HG02943 (cell line): Measurements from ENCODE around the gene ZNF337.
"Not testable (repeated sequence)": the region's sequence is repeated elsewhere in the genome, so short reads cannot be mapped to it uniquely, and the experiment has no call there.

Source experiments
- ATAC-seq: cut with Tn5 transposase; IDR thresholded peaks from one replicate; pipeline ENCODE4 v1.9.1; 2021; ENCODE audit warnings: mild to moderate bottlenecking, low read depth, moderate library complexity; ENCODE audit not compliant: unreplicated experiment

ZNF337 gene

DNA sequence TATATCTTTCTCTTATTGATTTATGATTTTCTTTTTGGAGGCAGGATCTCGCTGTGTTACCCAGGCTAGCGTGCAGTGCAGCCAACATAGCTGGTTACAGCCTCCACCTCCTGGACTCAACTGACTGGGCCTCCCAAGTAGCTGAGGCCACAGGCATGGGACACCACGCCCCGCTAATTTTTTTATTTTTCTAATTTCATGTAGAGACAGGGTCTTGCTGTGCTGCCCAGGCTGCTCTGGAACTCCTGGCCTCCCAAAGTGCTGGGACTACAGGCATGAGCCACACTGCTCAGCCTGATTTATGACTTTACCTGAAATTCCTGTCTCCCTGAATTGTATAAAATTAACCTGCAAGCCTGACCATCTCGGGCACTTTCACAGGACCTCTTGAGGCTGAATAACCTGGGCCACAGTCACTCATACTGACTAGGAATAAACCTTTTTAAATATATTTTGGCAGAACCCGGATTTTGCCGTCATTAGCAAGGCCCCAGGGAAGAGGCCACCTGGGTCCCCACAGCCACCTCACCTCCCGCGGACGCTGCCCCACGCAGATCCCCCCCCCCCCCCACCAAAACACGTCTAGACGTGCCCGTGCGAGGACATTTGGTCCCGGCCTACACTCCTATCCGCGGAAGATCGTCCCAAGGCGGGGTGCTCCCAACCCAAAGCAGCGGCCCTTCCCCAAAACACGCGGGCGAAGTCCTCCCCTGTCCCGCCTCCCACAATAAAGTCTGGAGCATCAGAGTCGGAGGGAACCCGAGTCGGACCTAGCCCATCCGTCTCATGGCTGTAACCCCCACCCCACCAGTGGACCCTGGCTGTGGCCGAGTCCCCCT lies 902 bp downstream of the ZNF337 start:
- peak; percentile 5 for ATAC-seq

DNA sequence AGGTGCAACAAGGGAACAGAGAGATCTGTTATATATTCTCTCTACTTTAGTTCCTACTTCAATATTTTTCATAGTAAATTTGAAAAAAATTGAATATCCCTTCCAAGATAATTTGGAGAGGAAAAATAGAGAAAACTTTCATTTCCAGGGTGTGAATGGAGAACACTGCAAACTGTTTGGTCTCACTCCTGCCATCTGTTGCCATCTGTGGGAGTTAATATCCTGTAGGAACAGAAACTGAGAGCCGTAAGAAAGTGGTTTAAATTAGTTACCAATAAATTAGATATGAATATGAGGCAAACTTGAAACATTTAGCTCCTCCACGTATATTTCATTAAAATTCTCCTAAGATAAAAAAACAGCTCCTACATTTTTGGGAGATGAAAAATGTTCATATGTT lies 4.2 kb downstream of the ZNF337 start:
- no peak for ATAC-seq

DNA sequence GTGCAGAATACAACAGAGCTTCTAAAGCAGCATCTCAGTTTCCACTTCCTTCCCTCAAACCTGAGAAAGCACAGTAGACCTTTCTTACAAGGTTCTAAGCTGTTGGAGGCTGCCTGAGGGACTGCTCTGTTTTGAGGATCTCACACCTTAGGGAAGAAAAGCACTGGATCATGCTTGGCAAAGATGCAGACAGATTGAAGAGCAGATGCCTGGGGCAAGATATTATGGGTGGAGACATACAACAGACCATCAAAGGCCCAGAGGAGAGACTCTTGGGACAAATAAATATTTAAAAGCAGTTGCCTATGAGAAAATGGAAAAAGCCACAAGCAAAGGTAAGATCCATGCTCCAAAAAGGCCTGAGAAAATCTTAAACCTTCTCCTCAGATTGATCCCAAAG lies 6.2 kb downstream of the ZNF337 start:
- ATAC-seq: no peak

GRCh38 chr20:25686081-25687067 lies 10.3 kb downstream of the ZNF337 start:
- peak; percentile 36 for ATAC-seq

DNA sequence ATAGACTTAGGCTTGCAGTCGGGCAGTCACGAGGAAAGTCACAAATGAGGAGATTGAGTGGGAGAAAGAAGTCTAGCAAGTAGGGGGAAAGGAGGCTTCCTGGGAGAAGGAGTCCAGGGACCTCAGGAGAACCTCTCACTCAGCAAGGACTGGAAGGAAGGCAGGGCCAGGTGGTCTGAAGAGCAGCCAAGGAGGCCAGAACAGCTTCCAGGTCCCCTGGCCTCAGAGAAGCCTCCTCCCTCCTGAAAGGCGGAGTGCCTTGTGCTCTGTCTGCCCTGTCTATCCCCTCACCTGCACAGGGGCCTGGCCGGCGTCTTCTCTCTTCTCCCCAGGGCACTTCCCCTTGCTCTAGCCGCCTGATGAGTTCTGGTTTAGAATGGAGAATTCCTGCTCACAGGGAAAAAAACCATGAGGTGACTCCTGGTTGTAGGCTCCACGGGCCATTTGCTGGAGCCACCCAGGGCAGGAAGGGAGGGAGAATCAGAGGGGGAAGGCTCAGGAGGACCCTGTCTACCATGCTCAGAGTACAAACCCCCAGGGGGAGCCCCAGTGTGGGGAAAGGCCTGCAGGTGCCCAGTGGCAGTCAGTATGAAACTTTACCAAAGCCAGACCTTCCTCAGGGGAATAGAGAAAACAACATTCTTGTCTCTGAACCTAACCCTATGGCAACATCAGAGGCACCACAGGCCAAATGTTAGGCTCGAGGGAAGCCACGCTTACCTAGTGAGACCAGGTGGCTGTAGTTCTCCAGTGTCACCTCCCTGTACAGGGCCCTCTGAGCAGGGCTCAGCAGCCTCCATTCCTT lies 11.2 kb downstream of the ZNF337 start:
- peak; percentile 84 for ATAC-seq

GRCh38 chr20:25683826-25684225 lies 12.8 kb downstream of the ZNF337 start:
- not testable (repeated sequence) for ATAC-seq

- no peak for ATAC-seq
Observed at GRCh38 chr20:25683050-25683449, 13.6 kb downstream of the ZNF337 start.

DNA sequence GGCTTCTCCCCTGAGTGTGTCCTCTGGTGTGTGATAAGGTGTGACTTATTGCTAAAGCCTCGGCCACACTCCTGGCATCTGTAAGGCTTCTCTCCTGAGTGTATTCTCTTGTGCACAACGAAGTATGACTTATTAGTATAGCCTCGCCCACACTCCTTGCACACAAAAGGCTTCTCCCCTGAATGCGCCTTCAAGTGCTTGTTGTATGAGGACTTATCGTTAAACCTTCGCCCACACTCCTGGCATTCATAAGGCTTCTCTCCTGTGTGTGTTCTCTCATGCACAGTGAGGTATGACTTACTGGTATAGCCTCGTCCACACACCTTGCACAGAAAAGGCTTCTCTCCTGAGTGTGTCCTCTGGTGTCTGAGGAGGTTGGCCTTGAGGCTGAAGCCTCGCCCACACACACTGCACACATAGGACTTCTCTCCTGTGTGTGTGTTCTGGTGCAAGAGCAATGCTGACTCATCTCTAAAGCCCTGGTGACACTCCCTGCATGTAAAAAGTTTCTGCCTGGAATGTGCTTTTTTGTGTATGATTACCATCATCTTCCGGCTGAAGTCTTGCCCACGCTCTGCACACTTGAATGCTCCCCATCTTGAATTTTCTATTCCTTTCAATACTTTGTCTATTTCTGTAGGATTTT lies 20.4 kb downstream of the ZNF337 start:
- ATAC-seq: no peak

GRCh38 chr20:25675161-25675560 lies 21.5 kb downstream of the ZNF337 start:
- ATAC-seq: no peak

GRCh38 chr20:25672659-25673235 lies 23.9 kb downstream of the ZNF337 start:
- ATAC-seq: no peak

DNA sequence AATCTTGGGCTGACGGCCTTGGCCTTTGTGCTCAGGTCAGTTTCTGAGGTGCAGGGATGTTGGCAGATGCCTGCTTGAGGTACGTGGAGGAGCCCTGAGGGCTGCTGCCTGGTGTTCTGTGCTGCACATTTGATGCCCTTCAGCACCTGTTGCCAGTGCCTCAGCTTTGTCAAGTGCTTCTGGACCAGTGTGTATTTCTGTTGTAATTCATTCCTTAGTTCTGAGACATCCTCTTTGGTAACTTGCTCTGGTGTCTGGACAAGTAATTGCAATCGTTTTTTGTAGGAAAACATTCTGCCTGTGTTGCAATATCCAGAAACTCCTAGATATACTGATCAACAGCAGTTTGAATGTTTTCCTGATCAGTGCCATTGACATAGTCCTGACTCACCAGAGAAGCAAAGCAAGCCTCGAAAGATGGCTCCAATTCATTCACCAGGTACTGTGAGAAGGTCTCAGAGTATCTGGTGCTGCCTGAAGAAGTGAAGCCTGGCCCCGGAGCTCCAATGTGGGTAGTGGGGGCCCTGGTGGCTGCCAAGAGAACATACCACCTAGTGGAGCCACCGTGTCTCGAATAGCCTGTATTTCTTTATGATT lies 26.7 kb downstream of the ZNF337 start:
- ATAC-seq: no peak

- ATAC-seq: no peak
Observed at GRCh38 chr20:25668446-25668845, 28.2 kb downstream of the ZNF337 start.

- ATAC-seq: no peak
Observed at GRCh38 chr20:25659999-25660398, 36.7 kb downstream of the ZNF337 start.

DNA sequence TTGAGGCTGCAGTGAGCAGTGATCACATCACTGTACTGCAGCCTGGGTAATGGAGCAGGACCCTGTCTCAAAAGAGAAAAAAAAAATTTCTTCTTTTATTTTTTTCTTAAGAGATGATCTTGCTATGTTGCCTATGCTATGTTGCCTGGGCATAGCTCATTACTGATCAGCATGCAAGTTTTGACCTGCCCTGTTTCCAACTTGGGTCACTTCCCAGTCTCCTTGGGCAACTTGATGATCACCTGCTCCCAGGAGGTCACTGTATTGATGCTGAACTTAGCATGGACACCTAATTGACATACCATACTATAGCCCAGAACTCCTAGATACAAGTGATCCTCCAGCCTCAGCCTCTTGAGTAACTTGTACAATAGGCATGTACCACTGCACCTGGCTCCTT lies 42.2 kb downstream of the ZNF337 start:
- ATAC-seq: no peak

- not testable (repeated sequence) for ATAC-seq
Observed at GRCh38 chr20:25652866-25653265, 43.8 kb downstream of the ZNF337 start.

- no peak for ATAC-seq
Observed at GRCh38 chr20:25644814-25645213, 51.8 kb downstream of the ZNF337 start.

DNA sequence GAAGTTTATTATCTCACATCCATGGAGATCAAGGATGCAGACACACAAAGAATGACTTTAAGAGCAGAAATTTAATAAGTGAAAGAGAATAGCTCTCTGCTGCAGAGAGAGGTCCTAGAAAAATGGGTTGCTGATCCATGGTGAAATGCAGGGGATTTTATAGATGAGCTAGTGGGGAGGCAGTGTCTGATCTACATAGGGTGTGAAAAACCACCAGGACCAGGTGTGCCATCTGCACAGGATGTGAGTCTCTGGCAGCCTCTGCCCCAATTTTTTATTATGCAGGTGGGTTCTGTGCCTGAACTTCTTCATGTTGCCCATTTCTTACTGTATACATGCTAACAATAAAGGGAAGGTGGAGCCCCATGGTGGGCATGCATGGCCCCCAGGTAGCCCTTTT lies 52.9 kb downstream of the ZNF337 start:
- no peak for ATAC-seq

DNA sequence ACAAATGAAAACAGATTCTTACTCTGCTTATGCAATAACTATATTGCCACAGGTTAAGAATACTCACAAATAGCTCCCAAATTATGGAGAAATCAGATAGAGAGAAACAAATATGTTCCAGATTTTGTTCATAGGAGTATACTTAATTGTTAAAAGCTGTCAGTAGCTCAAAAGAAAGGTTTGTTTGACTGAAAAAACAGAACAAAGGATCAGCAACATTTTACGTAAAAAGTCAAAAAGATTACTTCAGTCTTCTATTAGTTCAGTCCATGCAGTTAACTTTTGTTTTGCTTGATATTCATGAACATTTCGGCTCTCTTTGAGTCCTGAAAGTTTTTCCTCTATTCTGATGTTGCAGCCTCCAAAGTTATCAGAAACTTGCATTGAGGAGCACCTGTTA lies 59.4 kb downstream of the ZNF337 start:
- ATAC-seq: no peak
